Neuronal stem cell (in vitro differentiated cells): ENCODE results near the gene HAND2.
A peak's percentile ranks its signal among the peaks of the same experiment; 100 is the strongest.

Experiments
- DNase-seq: peaks from one replicate; pipeline ENCODE4 v3.0.0-alpha.2; 2013; ENCODE audit warnings: low spot score
- H2AFZ ChIP-seq: one replicate; pipeline ENCODE4 v1.6.1; 2013; ENCODE audit warnings: mild to moderate bottlenecking, low read length, inconsistent platforms
- H2AK5ac ChIP-seq: 2 replicates; pipeline ENCODE4 v1.6.1; 2013; ENCODE audit warnings: low read depth, mild to moderate bottlenecking, inconsistent platforms, low read length, moderate library complexity, mixed read lengths
- H2BK120ac ChIP-seq: 2 replicates; pipeline ENCODE4 v1.6.1; 2013; ENCODE audit warnings: low read depth, mild to moderate bottlenecking, inconsistent platforms, low read length, moderate library complexity, mixed read lengths
- H2BK12ac ChIP-seq: one replicate; pipeline ENCODE4 v1.6.1; 2013; ENCODE audit warnings: low read length, inconsistent platforms
- H2BK15ac ChIP-seq: 2 replicates; pipeline ENCODE4 v1.6.1; 2013; ENCODE audit warnings: mild to moderate bottlenecking, low read length, inconsistent platforms, mixed read lengths
- H2BK5ac ChIP-seq: one replicate; pipeline ENCODE4 v1.6.1; 2013; ENCODE audit warnings: inconsistent platforms, mild to moderate bottlenecking, low read length, moderate library complexity
- H3K14ac ChIP-seq: one replicate; pipeline ENCODE4 v1.6.1; 2013; ENCODE audit warnings: low read length, inconsistent platforms
- H3K18ac ChIP-seq: 2 replicates; pipeline ENCODE4 v1.6.1; 2013; ENCODE audit warnings: low read length, inconsistent platforms
- H3K23ac ChIP-seq: 2 replicates; pipeline ENCODE4 v1.6.1; 2013; ENCODE audit warnings: low read depth, mild to moderate bottlenecking, mixed read lengths, low read length, inconsistent platforms; ENCODE audit not compliant: poor library complexity
- H3K27ac ChIP-seq: replicated peaks from 3 replicates; pipeline ENCODE4 v1.5.1; 2013; ENCODE audit warnings: low read length, inconsistent platforms
- H3K27me3 ChIP-seq, 3 experiments: 2 replicates each; pipeline ENCODE4 v1.6.1; 2013; ENCODE audit warnings: low read length in 3 of 3, mild to moderate bottlenecking in 2 of 3, inconsistent platforms in 1 of 3, low read depth in 1 of 3, mixed read lengths in 1 of 3, moderate library complexity in 1 of 3; ENCODE audit not compliant: control insufficient read depth in 3 of 3, insufficient read depth in 3 of 3
- H3K36me3 ChIP-seq, 2 donors: replicated peaks in 1 of 2; 2 replicates each; pipeline ENCODE4 v1.6.1; 2013; ENCODE audit warnings: low read length in 2 of 2; ENCODE audit not compliant: control insufficient read depth in 2 of 2, insufficient read depth in 2 of 2
- H3K4ac ChIP-seq: 2 replicates; pipeline ENCODE4 v1.6.1; 2013; ENCODE audit warnings: inconsistent platforms, mild to moderate bottlenecking, low read length, moderate library complexity
- H3K4me1 ChIP-seq, 2 donors: 1 replicate in 1 of 2; 2 replicates in 1 of 2; pipeline ENCODE4 v1.6.1; 2013; ENCODE audit warnings: low read length in 2 of 2, low read depth in 1 of 2; ENCODE audit not compliant: control insufficient read depth in 2 of 2, insufficient read depth in 1 of 2
- H3K4me2 ChIP-seq: one replicate; pipeline ENCODE4 v1.6.1; 2013; ENCODE audit warnings: mild to moderate bottlenecking, low read length, inconsistent platforms; ENCODE audit not compliant: insufficient read depth, poor library complexity, severe bottlenecking
- H3K4me3 ChIP-seq, 2 donors: 2 replicates each; pipeline ENCODE4 v1.5.1; 2013; ENCODE audit warnings: low read length in 2 of 2, mild to moderate bottlenecking in 2 of 2, inconsistent platforms in 1 of 2, moderate library complexity in 1 of 2
- H3K79me1 ChIP-seq: one replicate; pipeline ENCODE4 v1.6.1; 2013; ENCODE audit warnings: low read depth, mild to moderate bottlenecking, inconsistent platforms, low read length, moderate library complexity
- H3K9ac ChIP-seq: one replicate; pipeline ENCODE4 v1.6.1; 2013; ENCODE audit warnings: mild to moderate bottlenecking, low read depth, low read length, inconsistent platforms; ENCODE audit not compliant: poor library complexity
- H3K9me3 ChIP-seq, 2 donors: replicated peaks in 1 of 2; 2 replicates each; pipeline versions ENCODE3 to v1.6.1; 2013; ENCODE audit warnings: low read length in 2 of 2, mild to moderate bottlenecking in 2 of 2, inconsistent platforms in 1 of 2, low read depth in 1 of 2, mixed read lengths in 1 of 2, moderate library complexity in 1 of 2; ENCODE audit not compliant: control insufficient read depth in 2 of 2, insufficient read depth in 1 of 2
- H4K8ac ChIP-seq: one replicate; pipeline ENCODE4 v1.6.1; 2013; ENCODE audit warnings: low read depth, mild to moderate bottlenecking, inconsistent platforms, low read length, moderate library complexity
- H4K91ac ChIP-seq: one replicate; pipeline ENCODE4 v1.6.1; 2013; ENCODE audit warnings: low read length, low read depth, mild to moderate bottlenecking, inconsistent platforms; ENCODE audit not compliant: poor library complexity
- WGBS, 2 donors: extraction: QIAGEN DNeasy Blood & Tissue Kit; methylation state at CpG; one replicate each; pipeline ENCODE4 v1.1.7; 2013; ENCODE audit warnings: missing lambda C conversion rate in 2 of 2, mixed read lengths in 1 of 2; ENCODE audit not compliant: insufficient read length in 2 of 2, insufficient replicate concordance in 1 of 2; ENCODE audit errors: extremely low coverage in 2 of 2; 5-methylcytosine and 5-hydroxymethylcytosine counted together

The HAND2 gene

GRCh38 chr4:173532725-173533511 is 2.9 kb upstream of the HAND2 start:
- H4K91ac ChIP-seq, result no peak overlapping the region
- peak overlapping the region in 1 of 2 donors; percentile 43 for H3K4me3 ChIP-seq
- peaks cover 2% of the 10 kb centered on the region in 2 donors for H3K4me1 ChIP-seq
- no peak overlapping the region for H2BK120ac ChIP-seq
- no peak overlapping the region for H2BK5ac ChIP-seq
- no peak overlapping the region for H2AK5ac ChIP-seq
- peak overlapping the region; percentile 7 for H3K23ac ChIP-seq
- H3K4ac ChIP-seq, result no peak overlapping the region
- no peak overlapping the region for H2BK15ac ChIP-seq
- peaks cover 8 to 16% of the 10 kb centered on the region in 2 donors for H3K9me3 ChIP-seq
- H2AFZ ChIP-seq, result no peak overlapping the region
- H4K8ac ChIP-seq, result no peak overlapping the region
- no peaks in the 10 kb centered on the region for H3K79me1 ChIP-seq
- H3K36me3 ChIP-seq, result no peaks in the 10 kb centered on the region
- no peak overlapping the region for H3K18ac ChIP-seq
- DNase-seq, result no peak
- no peak overlapping the region for H3K4me2 ChIP-seq
- WGBS, 2 donors, result no CpG with 5 or more reads among the region's 4 CpGs
- no peak overlapping the region for H2BK12ac ChIP-seq
- peaks cover 50 to 97% (median 95%) of the 10 kb centered on the region in 3 experiments for H3K27me3 ChIP-seq
- H3K14ac ChIP-seq, result no peak overlapping the region
- H3K27ac ChIP-seq, result no peak overlapping the region
- no peak overlapping the region for H3K9ac ChIP-seq

- H3K9ac ChIP-seq, result no peak overlapping the region
- peaks cover 54 to 97% (median 94%) of the 10 kb centered on the region in 3 experiments for H3K27me3 ChIP-seq
- no peaks in the 10 kb centered on the region for H3K79me1 ChIP-seq
- no peak overlapping the region for H2BK120ac ChIP-seq
- H3K23ac ChIP-seq, result no peak overlapping the region
- H2AK5ac ChIP-seq, result no peak overlapping the region
- peaks cover 3 to 12% of the 10 kb centered on the region in 2 donors for H3K9me3 ChIP-seq
- no CpG with 5 or more reads among the region's 52 CpGs for WGBS, 2 donors
- no peak overlapping the region for H4K8ac ChIP-seq
- H3K18ac ChIP-seq, result peak overlapping the region; percentile 5
- no peak overlapping the region for H3K14ac ChIP-seq
- no peak overlapping the region for H4K91ac ChIP-seq
- no peaks in the 10 kb centered on the region for H3K36me3 ChIP-seq
- peaks cover 0 to 2% of the 10 kb centered on the region in 2 donors for H3K4me1 ChIP-seq
- no peak overlapping the region for H3K4ac ChIP-seq
- H2AFZ ChIP-seq, result peak overlapping the region; percentile 71
- no peak overlapping the region for H3K27ac ChIP-seq
- no peak overlapping the region for H2BK12ac ChIP-seq
- H3K4me2 ChIP-seq, result no peak overlapping the region
- no peak overlapping the region for H3K4me3 ChIP-seq
- H2BK15ac ChIP-seq, result no peak overlapping the region
- peak; percentile 20 for DNase-seq
- H2BK5ac ChIP-seq, result no peak overlapping the region
Measured at GRCh38 chr4:173531086-173531965, 1.3 kb upstream of the HAND2 start.

- H2BK12ac ChIP-seq, result no peak overlapping the region
- no peak overlapping the region for H3K4ac ChIP-seq
- peak overlapping the region; percentile 94 for H3K4me2 ChIP-seq
- H2BK15ac ChIP-seq, result no peak overlapping the region
- H3K23ac ChIP-seq, result no peak overlapping the region
- H4K8ac ChIP-seq, result no peak overlapping the region
- no peak overlapping the region for H3K4me3 ChIP-seq
- H3K36me3 ChIP-seq, result no peaks in the 10 kb centered on the region
- peaks cover 3 to 12% of the 10 kb centered on the region in 2 donors for H3K9me3 ChIP-seq
- H3K18ac ChIP-seq, result no peak overlapping the region
- H3K14ac ChIP-seq, result no peak overlapping the region
- H2BK5ac ChIP-seq, result no peak overlapping the region
- H3K79me1 ChIP-seq, result no peaks in the 10 kb centered on the region
- H4K91ac ChIP-seq, result no peak overlapping the region
- peak overlapping the region; percentile 98 for H2AFZ ChIP-seq
- no peak overlapping the region for H2BK120ac ChIP-seq
- H3K4me1 ChIP-seq, result peaks cover 0 to 2% of the 10 kb centered on the region in 2 donors
- H2AK5ac ChIP-seq, result no peak overlapping the region
- H3K9ac ChIP-seq, result no peak overlapping the region
- no peak overlapping the region for H3K27ac ChIP-seq
- DNase-seq, result no peak
- no CpG with 5 or more reads among the region's 34 CpGs for WGBS, 2 donors
- H3K27me3 ChIP-seq, result peaks cover 60 to 97% (median 96%) of the 10 kb centered on the region in 3 experiments
Measured at GRCh38 chr4:173530326-173531085, 477 bp upstream of the HAND2 start.
